Erythroblast (primary cell): ENCODE data around the gene SLC9A3.

Source experiments
- DNase-seq, 2 experiments: peaks; one replicate each; lab custom pipeline; 2025; lab: John Stamatoyannopoulos, UW
- GATA1 ChIP-seq: IDR thresholded peaks from 2 replicates; pipeline ENCODE4 v1.6.1; 2011; ENCODE audit warnings: low read depth, mild to moderate bottlenecking, control low read depth, low read length, moderate library complexity
- POLR2A ChIP-seq: IDR thresholded peaks from 2 replicates; pipeline ENCODE4 v1.6.1; 2011; ENCODE audit warnings: mild to moderate bottlenecking, low read length

The SLC9A3 gene

DNA sequence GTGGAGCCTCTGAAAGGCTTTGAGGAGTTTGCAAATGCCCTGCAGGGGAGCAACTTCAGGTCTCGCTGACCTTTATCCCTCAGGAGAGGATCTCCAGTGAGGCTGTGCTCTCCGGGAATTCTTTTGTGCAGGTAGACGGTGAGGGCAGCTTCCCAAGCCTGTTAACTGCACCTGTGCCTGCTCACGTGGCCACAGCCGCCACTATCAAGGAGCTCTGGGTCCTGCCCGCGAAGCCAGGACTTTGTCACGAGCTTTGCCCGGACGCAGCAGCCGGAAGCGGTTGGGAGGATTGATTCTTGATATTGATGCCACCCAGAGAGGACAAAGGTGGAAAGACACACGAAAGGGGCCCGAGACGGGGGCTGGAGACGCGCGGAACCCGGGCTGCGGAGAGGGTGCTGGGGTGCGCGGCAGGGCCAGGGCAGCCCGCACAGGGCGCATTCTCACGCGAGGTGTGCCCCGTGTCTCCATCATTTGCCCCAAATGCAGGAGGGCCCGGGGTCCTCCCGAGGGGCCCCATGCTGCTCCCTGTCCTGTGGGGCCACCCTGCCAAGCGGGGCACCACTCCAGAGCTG is 18.2 kb downstream of the SLC9A3 start:
- no peak for DNase-seq
- TF ChIP-seq GATA1 (no peak), POLR2A (no peak)

DNA sequence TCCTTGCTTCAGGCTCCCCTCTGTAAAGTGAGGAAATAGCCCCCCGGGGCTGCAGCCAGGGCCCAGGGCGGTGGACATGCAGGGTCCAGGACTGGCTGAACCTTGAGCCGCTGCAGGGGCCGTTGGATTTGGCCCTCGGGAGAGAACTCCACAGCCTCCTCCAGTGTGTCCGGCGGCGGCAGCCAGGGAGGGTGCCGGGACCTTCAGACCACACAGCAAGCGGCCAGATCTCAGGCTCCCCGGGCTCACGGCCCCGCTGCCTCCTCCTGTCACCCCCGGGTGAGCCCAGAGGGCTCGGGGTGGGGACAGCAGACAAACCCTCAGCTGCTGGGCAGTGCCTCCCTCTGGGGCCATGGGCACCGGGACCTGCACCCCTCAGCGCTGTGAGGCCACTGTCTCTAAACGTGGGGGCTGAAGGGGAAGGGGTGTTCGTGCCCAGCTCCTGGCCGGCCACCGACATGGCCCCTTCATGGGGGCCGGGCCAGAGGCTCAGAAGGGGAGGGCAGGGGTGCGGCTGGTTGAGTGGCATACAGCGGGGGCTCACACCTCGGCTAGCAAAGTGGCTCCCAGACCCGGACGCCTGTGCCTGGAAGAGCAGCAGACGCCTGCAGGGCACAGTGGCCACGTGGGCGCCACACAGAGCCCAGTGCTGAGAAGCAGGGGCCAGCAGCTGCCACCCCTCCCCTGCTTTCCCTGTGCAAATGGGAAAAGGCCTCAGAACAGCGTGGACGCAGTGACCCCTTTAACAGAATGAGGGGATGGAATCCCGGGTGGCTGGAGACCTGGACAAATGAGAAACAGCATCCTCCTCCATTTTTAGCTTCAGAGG is 19.7 kb downstream of the SLC9A3 start:
- DNase-seq, result no peak
- TF ChIP-seq GATA1, result no peak
- no peak for TF ChIP-seq POLR2A

DNA sequence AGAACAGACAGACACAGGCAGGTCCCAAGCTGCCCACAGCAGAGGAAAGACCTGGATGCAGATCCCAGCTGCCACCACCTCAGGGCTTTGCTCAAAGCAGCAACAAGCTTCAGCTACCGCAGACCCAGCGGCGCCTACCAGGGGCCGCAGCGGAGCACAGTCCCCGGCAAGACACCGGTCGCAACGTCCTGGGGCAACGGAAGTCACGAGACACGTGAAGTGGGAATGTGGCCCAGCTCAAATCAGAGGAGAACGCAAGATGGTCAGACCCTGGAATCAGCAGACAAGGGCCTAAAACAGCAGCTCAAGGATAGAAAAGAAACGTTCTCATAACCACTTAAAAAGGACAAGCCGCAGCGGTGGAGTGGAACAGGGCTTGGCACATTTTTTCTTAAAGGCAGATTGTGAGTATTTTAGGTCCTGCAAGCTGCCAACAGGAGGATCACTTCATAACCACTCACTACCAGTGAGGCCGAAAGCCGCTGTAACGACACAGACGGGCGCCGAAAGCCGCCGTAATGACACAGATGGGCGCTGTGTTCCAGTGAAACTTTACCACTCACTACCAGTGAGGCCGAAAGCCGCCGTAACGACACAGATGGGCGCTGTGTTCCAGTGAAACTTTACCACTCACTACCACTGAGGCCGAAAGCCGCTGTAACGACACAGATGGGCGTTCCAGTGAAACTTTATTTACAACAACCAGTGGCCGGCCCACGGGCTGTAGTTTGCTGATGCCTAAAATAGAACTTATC is 21.7 kb downstream of the SLC9A3 start:
- TF ChIP-seq POLR2A, result no peak
- TF ChIP-seq GATA1, result no peak
- no peak for DNase-seq

DNA sequence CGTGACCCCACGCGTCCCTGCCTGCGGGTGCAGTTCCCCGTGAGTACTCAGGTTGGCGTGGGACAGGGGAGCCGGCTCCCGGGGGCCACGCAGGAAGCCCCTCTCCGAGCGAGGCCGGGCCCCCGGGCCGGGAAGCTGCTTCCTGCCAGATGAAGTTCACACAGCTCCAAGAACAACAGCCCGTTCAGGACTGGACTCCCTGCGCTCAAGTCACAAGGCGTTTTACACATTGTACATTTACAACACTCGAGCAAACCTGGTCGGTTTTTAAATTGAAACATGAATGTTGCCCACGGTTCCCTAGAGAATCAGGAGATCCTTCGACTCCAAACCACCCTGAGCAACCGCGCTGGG is 22.4 kb downstream of the SLC9A3 start:
- TF ChIP-seq GATA1, result no peak
- no peak for TF ChIP-seq POLR2A
- DNase-seq, result no peak

DNA sequence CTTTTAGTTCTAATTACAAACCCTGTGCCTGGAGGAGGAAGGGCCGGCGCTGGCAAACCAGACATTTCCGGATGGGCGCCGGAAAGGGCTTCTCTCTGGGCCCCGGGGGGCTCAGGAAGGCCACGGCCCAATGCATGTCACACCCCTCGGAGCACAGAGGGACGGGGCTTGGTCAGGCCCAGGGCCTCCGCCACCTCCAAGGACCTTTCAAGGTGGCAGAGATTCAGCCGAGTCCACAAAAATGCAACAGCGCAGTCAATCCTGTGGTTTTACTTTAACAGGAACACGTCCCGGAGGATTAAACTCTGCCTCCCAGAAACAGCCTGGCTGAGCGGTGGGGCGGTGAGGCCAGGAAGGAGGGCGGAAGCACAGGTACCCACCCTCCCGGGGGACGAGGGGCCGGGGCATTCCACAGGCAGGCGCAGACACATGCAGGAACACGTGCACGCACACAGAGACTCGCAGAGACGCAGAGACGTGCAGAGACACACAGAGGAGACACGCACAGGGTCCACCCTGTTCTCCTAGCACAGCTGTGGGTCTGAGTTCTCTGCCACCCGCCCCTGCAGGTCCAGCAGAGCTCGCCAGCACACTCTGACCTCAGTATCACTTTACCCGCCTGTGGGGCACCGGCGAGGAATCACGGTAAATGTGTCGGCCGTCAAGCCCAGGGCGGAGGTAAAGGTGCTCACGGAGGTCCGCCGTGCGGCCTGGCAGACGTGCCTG is 23.0 kb downstream of the SLC9A3 start:
- TF ChIP-seq POLR2A (no peak), GATA1 (no peak)
- no peak for DNase-seq

DNA sequence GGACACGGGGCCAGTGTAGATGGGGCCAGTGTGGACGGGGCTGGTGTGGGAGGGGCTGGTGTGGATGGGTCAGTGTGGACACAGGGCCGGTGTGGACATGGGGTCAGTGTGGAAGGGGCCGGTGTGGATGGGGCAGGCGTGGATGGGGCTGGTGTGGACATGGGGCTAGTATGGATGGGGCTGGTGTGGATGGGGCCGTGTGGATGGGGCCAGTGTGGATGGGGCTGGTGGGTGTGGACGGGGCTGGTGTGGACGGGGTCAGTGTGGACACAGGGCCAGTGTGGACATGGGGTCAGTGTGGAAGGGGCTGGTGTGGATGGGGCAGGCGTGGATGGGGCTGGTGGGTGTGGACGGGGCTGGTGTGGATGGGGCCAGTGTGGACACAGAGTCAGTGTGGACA is 23.8 kb downstream of the SLC9A3 start:
- TF ChIP-seq POLR2A (no peak), GATA1 (no peak)
- DNase-seq, result no peak

DNA sequence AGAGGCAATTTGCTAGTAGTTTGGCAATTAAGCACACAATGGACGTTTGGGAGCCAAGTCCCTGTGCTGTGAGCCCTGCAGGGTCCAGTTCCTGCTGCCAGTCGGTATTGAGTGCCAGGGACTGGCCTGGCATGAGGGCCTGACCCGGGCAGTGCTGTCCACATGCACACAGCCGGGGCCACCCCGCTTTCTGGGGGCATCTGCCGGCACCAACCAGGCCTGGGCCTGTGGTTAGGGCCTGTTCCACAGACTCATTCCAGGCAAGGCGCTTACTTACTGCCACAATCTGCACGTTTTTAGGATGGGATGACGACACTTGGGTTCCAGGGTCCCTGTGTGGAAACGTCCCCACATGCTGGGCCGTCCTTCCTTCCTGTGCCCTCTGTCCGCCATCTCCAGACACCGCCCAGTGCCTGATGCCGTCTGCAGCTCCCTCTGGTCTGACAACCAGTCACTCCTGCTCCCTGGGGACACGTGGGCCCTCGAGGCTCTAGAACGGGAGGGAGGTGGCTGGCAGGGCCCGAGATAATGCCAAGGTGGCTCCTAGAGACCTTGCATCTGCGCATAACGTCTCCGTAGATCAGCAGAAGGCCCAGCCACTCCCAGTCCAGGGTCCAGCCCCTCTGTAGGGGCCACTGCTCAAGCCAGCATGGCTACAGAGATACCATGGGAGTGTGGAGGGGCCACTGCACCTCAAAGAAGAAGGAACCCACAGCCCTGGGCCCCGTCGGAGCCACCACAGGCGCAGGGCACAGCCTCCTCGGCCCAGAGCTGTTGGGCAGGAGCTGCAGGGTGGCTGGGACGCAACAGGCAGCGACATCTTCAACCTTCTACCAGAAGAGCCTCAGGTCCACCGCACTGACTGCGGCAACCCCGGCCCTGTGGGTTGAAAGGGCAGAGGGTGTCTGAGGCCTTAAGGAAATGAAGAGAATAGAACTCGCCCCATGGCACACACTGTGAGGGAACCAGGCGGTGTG is 24.7 kb downstream of the SLC9A3 start:
- TF ChIP-seq GATA1, result no peak
- no peak for TF ChIP-seq POLR2A
- DNase-seq, result no peak

DNA sequence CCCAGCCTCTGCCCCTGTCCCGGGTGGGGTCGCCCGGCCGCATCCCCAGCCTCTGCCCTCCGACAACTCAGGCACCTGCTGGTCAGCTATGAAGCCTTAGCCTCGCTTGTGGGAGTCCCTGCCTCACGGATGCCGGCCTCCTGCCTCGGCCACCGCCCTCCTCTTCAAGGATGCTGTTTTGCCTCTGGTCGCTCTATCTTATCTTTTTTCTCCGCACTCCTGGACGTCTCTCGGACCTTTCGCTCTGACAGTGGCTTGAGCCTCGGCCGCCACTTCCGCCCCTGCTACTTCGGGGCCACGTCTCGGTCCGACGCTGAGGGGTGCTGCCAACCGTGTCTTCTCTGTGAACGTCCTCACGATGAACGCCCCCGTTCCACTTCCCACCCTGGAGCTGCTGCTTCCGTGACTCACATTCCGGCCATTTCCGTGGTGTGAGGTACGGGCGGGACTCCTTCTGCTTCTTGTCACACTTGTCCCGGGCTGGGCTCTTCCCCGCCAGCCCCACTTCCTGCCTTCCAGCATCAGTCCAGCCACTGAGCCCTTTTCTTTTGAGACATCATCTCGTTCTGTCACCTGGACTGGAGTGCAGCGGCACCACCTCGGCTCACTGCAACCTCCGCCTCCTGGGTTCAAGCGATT is 26.3 kb downstream of the SLC9A3 start:
- no peak for DNase-seq
- TF ChIP-seq POLR2A, result no peak
- no peak for TF ChIP-seq GATA1

DNA sequence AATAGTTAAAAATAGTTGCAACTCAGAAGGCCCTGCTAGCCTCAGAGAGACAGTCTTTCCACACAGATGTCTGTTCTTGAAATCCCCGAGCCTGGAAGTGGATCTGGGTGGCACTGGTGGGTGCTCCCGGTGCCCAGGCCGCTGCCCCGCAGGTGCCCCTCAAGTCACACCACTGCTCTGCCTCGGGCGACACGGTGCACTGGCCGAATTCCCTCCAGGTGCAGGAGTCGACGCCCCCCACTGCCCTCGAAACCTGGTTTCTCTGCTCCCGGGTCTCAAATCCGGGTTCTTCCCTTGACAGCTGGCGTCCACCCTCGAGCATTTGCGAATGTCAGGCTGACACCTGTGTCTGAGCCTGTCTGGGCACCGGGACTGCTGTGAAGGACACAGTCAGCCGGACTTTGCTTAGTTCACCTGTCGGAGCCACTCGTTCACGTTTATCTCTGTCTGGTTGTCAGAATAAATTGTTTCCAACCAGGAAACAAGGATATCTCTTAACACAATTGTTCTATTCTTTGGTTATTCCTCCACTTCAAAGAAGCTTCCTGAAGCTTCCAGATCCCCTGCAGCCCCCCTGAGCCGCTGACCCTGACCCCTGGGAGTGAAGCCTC is 27.1 kb downstream of the SLC9A3 start:
- DNase-seq, result no peak
- TF ChIP-seq GATA1, result no peak
- no peak for TF ChIP-seq POLR2A

DNA sequence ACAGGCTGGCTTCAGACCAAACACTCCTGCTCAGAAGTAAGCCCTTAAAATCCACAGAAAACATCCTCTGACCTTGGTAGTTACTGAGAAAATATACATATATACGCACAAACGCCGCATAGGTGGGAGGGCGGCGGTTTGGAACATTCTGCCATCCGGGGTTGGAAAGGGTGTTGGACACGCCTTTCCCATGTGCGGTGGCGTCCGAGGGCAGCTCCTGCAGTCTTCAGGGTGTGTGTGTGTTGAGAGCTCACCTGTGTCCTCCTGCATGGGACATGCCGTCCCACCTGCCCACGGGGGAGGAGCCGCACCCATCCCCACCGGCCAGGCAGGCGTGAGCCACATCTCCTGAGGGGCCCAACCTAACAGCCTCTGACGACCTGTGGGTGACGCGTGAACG is 28.2 kb downstream of the SLC9A3 start:
- DNase-seq, result no peak
- no peak for TF ChIP-seq GATA1
- TF ChIP-seq POLR2A, result no peak

DNA sequence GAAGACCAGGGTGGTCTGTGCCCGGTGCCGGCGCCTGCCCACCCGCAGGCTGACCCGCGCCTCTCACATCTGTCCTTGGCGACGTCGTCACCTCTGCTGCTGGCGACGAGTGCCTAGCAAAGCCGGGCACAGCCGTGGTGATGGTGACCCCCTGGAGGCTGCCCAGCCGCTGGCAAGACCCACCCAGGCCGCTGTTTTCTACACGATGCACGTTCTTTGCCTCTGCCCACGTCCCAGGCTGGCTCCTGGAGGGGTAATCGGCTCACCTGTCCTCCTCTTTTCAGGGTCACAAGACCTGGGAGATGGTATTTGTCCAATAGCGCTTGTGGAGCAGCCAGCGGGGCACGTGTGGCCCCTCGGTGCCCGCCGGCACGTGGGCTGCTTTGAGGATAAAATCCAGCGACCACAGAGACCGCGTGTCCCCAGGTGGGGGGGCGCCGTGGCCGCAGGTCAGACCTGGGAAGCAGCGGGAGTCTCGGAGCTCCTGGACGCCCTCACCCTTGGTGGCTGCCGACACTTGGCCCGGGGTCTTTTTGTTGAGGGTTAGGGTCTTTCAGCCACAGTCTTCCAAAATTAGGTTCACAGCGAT is 29.5 kb downstream of the SLC9A3 start:
- DNase-seq, result no peak
- no peak for TF ChIP-seq POLR2A
- TF ChIP-seq GATA1, result no peak

DNA sequence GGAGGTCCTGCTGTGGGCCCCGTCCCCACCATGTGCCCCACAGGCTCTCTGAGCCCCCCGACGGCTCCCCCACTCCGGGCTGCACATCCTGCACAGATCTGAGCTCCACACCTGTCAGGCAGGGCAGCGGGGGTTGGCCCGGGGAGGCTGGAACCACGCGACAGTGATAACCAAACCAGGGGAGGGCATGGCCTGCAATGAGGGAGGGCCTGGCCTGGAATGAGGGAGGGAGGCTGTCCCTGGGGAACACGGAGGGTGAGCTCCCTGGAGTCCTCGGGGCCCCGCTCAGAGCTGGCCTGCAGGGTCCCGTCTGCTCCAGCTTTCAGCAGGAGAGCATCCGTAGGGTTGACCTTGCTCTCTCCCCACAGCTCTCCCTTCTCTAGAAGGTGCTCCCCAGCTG is 30.5 kb downstream of the SLC9A3 start:
- no peak for DNase-seq
- TF ChIP-seq POLR2A, result no peak
- TF ChIP-seq GATA1, result no peak
